HG03280 (cell line): ENCODE results near the gene DPT.

Experiments
- ATAC-seq: cut with Tn5 transposase; IDR thresholded peaks from one replicate; pipeline ENCODE4 v1.9.1; 2021; ENCODE audit warnings: mild to moderate bottlenecking, moderate library complexity; ENCODE audit not compliant: unreplicated experiment

Gene DPT

GRCh38 chr1:168706391-168706992, 22.5 kb downstream of the DPT start:
- ATAC-seq = no peak

DNA sequence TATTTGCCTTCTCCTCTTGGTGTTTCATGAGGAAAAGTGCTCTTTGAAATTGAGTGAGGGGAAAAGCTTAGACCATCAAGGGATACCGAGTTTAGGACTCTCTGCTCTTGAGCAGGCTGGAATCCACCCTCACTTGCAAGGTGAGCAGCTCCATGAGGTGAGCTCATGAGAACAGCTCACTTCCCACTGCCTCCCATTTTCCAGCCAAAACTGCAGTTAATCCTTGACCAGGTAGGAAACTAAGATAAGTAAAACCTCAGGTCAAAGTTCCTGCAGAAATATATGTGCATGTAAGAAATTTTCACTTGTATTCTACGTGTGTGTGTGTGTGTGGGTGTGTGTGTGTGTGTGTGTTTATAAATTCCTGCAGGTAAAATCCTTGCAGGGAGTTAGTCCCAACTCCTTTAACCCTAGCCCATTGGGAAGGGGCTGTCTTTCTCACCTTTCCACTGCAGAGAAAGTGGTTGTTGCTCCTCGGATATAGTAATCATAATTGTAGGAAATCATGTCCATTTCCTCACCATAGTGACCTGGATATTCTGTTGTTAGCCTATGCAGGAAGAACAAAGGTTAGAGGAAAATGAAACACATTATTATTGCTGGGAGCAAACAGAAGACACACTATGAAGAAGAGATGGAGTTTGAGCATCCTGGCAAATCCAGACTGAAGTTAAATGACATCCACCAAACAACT, 28.3 kb downstream of the DPT start:
- ATAC-seq = no peak

DNA sequence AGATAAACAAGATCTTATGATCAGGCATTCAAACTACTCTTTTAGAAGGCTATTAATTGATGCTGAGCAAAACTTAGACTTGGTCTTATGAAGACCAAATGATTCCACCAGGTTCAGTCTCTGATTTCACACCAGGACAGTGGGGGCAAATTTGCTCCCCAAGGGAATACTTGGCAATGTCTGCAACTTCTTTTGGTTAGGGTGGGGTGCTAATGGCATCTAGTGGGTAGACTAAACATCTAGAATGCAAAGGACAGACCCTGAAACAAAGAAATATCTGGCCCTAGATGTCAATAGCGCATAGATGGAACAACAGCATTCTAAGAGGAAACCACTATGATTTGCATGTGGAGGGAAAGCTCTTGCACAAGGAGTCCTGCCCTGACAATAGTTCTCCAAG, 30.6 kb downstream of the DPT start:
- ATAC-seq = no peak

GRCh38 chr1:168697356-168698126, 31.5 kb downstream of the DPT start:
- no peak for ATAC-seq

GRCh38 chr1:168696125-168696760, 32.8 kb downstream of the DPT start:
- ATAC-seq = no peak

DNA sequence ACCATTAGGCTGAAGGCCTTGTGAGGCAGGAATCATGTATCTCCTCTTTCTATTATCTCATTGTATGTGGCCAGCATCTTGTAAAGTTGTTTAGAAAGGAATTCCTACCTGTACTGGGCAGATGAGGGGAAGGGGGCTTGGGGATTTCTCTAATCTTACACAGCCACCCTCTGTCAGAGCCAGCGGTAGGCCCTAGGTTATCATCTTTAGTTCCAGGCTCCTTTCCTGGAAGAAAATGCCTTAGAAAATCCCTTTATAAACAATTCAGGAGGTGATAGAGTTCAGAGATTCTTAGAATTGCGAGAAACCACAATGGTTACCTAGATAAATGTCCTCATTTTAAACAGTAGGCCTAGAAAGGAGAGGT, 35.2 kb downstream of the DPT start:
- ATAC-seq = no peak

- no peak for ATAC-seq
Observed at GRCh38 chr1:168693197-168693871, 35.7 kb downstream of the DPT start.

GRCh38 chr1:168692472-168692871, 36.5 kb downstream of the DPT start:
- ATAC-seq = no peak

- no peak for ATAC-seq
Observed at GRCh38 chr1:168691541-168691940, 37.5 kb downstream of the DPT start.

DNA sequence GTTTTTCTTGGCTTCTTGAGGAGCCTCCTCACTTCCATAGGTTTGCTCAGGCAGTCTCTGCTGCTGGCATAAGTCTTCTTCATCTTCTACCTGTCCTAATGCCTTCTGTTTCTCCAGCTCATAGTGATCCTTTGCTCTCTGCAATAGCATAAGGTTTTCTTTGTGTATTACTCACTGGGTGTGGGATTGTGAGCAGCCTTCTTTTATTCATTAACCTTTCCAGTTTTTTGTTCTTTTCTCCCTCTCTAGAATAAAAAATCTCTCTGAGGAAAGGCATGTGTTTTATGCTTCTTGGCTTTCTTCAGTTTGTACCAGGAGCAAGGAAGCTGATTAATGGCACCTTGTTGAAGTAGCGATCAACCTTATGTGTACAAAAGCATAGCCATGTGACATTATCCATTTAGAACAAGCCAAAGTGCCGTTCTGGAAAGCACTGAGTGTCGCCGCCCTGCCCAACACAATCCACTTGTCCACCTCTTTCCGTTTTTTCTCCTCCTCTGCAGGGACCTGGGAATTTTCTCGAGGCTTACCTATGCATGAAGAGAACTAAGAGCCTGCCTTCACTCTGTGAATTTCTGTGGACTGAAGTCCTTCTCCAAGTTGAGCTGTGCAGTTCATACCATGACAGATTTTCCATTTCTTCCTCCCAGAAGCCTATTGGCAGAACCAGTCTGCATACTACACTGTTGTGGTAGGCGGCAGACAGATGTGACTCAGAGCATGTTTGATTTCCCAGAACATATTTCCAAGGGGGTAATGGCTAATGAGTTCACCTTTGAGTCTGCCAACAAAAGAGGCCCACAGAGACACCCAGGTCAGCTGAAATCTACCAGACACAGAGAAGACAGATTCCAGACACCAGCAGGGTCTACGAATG, 39.0 kb downstream of the DPT start:
- ATAC-seq = no peak

DNA sequence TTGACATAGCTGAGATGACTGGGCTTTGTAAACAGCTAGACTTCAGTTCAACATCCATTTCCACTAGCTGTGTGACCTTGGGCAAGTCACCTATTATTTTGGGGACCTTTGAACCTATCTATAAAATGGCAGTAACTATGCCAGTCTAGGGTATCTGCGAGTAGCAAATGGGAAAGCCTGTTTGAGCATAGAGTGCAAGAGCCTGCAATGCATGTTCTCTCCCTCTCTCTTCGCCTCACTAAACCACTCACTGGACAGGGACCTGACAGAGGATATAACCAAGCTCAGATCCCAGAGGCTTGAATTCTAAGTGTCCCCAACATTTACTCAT, 39.7 kb downstream of the DPT start:
- no peak for ATAC-seq

GRCh38 chr1:168688644-168689326, 40.2 kb downstream of the DPT start:
- ATAC-seq = no peak

GRCh38 chr1:168687816-168688215, 41.2 kb downstream of the DPT start:
- no peak for ATAC-seq

DNA sequence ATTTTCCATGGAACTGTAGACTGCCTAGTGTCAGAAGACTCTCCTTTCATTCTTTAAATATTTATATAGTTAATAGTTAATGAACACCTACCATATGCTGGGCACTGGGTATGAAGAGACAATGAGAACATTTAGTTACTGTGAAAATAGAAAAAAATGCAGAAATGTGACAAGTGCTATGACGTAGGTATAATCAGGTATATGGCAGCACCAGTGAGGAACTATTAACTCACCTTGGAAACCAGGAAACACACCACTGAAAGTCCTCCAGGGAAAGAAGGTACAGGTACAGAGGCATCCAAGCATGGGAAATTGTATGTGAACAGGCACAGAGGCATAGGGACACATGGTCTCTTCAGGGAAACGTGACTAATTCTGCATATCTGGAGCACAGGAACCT, 42.3 kb downstream of the DPT start:
- no peak for ATAC-seq

- no peak for ATAC-seq
Observed at GRCh38 chr1:168683871-168684270, 45.1 kb downstream of the DPT start.

DNA sequence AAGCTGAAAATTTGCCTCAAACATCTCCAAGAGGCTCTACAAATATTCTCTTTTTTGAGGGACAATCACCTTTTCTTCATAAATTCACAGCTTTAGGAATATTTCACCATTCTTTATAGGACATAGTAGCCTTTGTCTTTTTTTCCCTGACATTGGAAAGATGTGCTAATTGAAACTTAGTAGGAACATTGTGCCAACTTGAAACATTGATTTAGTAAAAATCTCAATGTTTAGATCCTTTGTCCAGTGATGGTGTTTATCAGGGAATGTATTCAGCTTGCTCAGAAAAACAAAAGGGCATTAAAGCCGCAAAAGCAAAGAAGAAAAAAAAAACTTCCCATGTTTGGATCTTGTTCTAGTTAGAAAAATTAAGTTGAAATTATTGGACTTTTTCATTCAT, 52.1 kb downstream of the DPT start:
- ATAC-seq = no peak

DNA sequence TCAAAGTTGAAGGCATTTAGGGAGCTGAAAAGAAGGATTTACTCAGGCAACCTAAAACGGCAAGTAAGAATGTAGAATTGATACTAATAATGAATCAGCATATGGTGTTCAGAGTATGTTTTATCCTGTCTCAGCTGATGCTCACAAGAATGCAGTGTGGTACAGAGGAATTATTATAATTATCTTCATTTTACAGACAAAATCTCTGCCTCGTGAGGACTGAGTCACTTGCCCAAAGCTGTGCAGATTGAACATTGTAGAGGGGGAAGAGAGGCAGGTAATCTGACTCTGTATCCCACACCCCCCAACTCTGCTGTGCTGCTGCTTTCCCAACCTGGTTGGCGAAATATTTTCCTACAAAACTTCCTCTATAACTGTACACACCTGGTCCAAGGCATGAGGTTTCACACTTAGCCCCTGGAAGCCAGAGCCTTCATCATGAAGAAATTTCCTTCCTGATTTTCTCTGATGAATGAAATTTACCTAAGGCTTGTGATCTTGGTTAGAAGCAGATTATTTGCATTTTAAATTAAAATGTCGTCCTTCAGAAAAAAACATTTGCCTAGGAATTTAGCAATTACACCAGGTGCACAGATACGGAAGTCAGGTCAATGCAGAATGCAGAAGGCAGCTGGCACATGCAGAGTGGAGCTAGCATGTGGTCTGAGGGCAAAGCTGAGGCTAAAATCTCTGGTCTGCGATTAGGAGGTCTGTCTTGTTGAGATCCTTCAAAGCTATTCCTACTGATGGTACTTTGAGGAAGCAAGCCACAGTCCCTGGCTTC, 52.8 kb downstream of the DPT start:
- no peak for ATAC-seq

DNA sequence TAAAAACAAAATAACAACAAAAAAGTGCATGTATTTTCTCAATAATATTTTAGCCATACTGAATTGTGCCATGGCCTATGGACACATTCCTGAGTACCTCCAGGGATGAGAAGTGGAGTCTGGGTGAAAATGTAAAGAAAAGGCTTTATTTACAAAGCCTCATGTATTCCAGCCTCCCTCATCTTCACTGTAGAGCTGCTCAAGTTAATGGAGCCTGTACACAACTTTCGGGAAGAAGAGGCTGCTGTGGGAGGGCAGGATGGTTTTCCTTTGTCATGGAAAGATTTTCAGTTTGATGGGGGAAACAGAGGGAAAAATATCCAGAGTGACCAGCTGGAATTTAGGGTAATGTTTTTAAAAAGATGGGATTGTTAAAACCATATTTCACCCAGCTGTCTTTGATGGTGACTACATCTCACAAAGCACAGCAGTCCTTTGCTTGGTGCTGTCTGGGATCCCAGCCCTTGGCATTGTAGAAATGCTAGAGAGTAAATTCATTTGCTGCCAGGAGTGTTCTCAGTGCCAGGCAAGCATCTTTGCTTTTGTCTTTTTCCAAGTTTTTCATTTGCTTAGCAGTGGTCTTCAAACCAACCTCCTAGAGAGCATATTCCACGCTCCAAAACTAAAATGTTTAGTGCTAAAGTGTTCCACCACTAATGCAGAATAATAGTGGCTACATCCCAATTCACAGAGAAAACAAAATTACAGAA, 54.9 kb downstream of the DPT start:
- ATAC-seq = no peak
